ENCODE results near the gene EEFSEC.

DNA sequence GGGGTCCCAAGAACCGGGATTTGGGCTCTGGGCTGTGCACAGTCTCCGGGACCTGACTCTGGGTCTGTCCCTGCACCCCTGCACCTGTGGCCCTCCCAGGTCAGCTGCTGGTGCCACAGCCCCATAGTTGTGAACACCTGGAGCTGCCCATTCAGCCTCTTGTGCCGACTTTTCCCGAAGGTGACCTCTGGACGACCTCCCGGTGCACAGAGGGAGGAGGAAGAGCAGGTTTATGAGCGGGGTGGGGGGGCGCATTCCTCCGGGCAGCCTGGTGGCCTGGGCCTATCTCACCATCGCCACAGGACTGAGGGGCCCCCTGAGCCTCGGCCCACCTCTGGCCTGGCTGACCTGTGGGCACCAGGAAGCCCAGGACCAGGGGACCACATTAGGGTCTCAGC lies 268.2 kb downstream of the EEFSEC start:
- TF ChIP-seq POLR2A (IDR thresholded peaks at IDR 0.05; ENCODE audit: extremely low read depth, insufficient read length), result no peak
- TF ChIP-seq, protein P1, sequence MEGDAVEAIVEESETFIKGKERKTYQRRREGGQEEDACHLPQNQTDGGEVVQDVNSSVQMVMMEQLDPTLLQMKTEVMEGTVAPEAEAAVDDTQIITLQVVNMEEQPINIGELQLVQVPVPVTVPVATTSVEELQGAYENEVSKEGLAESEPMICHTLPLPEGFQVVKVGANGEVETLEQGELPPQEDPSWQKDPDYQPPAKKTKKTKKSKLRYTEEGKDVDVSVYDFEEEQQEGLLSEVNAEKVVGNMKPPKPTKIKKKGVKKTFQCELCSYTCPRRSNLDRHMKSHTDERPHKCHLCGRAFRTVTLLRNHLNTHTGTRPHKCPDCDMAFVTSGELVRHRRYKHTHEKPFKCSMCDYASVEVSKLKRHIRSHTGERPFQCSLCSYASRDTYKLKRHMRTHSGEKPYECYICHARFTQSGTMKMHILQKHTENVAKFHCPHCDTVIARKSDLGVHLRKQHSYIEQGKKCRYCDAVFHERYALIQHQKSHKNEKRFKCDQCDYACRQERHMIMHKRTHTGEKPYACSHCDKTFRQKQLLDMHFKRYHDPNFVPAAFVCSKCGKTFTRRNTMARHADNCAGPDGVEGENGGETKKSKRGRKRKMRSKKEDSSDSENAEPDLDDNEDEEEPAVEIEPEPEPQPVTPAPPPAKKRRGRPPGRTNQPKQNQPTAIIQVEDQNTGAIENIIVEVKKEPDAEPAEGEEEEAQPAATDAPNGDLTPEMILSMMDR (IDR thresholded peaks at IDR 0.05; ENCODE audit: low read depth, low read length), result no peak

All from NB4 (cell line).